ENCODE data around the gene CBFB.

DNA sequence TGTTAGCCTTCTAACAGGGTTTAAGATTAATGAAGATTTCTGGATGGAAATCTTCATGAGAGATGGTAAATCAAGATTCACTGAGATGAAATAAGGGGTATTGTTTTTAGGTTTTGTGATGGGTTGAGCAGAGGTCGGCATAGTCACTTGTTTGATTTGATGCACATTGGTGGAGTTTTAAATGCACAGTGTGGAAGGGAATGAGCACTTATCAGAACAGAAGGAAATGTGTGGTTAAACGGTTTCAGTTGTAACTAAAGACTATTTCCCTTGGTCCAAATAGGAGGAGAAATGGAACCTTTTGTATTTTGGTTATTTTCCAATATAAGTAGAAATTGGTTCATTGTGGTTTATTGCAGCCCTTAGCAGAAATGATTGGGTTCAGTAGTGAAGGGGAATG is 34.1 kb downstream of the CBFB start:
- TF ChIP-seq, protein P1, sequence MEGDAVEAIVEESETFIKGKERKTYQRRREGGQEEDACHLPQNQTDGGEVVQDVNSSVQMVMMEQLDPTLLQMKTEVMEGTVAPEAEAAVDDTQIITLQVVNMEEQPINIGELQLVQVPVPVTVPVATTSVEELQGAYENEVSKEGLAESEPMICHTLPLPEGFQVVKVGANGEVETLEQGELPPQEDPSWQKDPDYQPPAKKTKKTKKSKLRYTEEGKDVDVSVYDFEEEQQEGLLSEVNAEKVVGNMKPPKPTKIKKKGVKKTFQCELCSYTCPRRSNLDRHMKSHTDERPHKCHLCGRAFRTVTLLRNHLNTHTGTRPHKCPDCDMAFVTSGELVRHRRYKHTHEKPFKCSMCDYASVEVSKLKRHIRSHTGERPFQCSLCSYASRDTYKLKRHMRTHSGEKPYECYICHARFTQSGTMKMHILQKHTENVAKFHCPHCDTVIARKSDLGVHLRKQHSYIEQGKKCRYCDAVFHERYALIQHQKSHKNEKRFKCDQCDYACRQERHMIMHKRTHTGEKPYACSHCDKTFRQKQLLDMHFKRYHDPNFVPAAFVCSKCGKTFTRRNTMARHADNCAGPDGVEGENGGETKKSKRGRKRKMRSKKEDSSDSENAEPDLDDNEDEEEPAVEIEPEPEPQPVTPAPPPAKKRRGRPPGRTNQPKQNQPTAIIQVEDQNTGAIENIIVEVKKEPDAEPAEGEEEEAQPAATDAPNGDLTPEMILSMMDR (conservative IDR thresholded peaks at IDR 0.05; ENCODE audit: low read depth, low read length), result no peak
- no peak for TF ChIP-seq POLR2A (IDR thresholded peaks at IDR 0.05; ENCODE audit: low read depth, low read length)
- no peak for TF ChIP-seq RCOR1 (IDR thresholded peaks at IDR 0.05; ENCODE audit: insufficient replicate concordance, low read length)
- TF ChIP-seq, protein P2, sequence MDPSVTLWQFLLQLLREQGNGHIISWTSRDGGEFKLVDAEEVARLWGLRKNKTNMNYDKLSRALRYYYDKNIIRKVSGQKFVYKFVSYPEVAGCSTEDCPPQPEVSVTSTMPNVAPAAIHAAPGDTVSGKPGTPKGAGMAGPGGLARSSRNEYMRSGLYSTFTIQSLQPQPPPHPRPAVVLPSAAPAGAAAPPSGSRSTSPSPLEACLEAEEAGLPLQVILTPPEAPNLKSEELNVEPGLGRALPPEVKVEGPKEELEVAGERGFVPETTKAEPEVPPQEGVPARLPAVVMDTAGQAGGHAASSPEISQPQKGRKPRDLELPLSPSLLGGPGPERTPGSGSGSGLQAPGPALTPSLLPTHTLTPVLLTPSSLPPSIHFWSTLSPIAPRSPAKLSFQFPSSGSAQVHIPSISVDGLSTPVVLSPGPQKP (IDR thresholded peaks at IDR 0.05; ENCODE audit: borderline replicate concordance, low read depth, low read length), result no peak
- no peak for TF ChIP-seq CEBPB (IDR thresholded peaks at IDR 0.05; ENCODE audit: low read depth, low read length)
- no peak for TF ChIP-seq MAFK (IDR thresholded peaks at IDR 0.05; ENCODE audit: low read depth, low read length)
- TF ChIP-seq RFX5 (IDR thresholded peaks at IDR 0.05; ENCODE audit: low read depth, low read length), result no peak

Measured in IMR-90 (cell line).